ENCODE data around the gene ZDHHC20.

GRCh38 chr13:21341637-21342422, 117.3 kb downstream of the ZDHHC20 start:
- TF ChIP-seq, protein P1, sequence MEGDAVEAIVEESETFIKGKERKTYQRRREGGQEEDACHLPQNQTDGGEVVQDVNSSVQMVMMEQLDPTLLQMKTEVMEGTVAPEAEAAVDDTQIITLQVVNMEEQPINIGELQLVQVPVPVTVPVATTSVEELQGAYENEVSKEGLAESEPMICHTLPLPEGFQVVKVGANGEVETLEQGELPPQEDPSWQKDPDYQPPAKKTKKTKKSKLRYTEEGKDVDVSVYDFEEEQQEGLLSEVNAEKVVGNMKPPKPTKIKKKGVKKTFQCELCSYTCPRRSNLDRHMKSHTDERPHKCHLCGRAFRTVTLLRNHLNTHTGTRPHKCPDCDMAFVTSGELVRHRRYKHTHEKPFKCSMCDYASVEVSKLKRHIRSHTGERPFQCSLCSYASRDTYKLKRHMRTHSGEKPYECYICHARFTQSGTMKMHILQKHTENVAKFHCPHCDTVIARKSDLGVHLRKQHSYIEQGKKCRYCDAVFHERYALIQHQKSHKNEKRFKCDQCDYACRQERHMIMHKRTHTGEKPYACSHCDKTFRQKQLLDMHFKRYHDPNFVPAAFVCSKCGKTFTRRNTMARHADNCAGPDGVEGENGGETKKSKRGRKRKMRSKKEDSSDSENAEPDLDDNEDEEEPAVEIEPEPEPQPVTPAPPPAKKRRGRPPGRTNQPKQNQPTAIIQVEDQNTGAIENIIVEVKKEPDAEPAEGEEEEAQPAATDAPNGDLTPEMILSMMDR (IDR thresholded peaks at IDR 0.05): no peak
- no peak for TF ChIP-seq POLR2A (IDR thresholded peaks at IDR 0.05)

Data from testis (tissue), 2 donors.